Left lung (tissue), 10 donors: ENCODE measurements around the gene C4orf36. TPM values are rescaled to one million over a fixed set of nuclear protein-coding genes. Genes with fewer than 3 reads are reported as not detected.
"Not testable (repeated sequence)": the region's sequence is repeated elsewhere in the genome, so short reads cannot be mapped to it uniquely, and the experiment has no call there.

Experiments
- ATAC-seq: fragments of 200-7000 bp; cut with Tn5 transposase; one replicate; pipeline ENCODE4 v1.9.1; 2020; ENCODE audit warnings: moderate library complexity
- DNase-seq, 4 donors: peaks; one replicate each; pipeline ENCODE4 v3.0.0-alpha.2; 2013 to 2020
- H3K27ac ChIP-seq, 2 donors: fragments of 200-600 bp; sonication (generic) in 1 of 2; one replicate each; pipeline versions ENCODE4 v1.5.0 to v1.8.0; 2020 to 2021
- H3K27me3 ChIP-seq, 2 donors: fragments of 200-600 bp; sonication (generic) in 1 of 2; one replicate each; pipeline versions ENCODE4 v1.5.0 to v1.8.0; 2020 to 2021
- H3K36me3 ChIP-seq, 2 donors: fragments of 200-600 bp; sonication (generic) in 1 of 2; one replicate each; pipeline versions ENCODE4 v1.5.0 to v1.8.0; 2020 to 2021
- H3K4me1 ChIP-seq, 2 donors: fragments of 200-600 bp; one replicate each; pipeline ENCODE4 v1.8.0; 2021
- H3K4me3 ChIP-seq, 2 donors: fragments of 200-600 bp; sonication (generic) in 1 of 2; one replicate each; pipeline versions ENCODE4 v1.5.0 to v1.8.0; 2020 to 2021; ENCODE audit warnings: mild to moderate bottlenecking in 1 of 2
- H3K9me3 ChIP-seq, 2 donors: fragments of 200-600 bp; sonication (generic) in 1 of 2; one replicate each; pipeline versions ENCODE4 v1.5.0 to v1.8.0; 2020 to 2021
- intact Hi-C, 2 donors: fragments of 100-400 bp; cut with DNase I; formaldehyde crosslinking; loops; one replicate each; pipeline versions ENCODE4 v1.11.2 to v1.14.2; 2022
- polyA plus RNA-seq, 6 donors: library from polyadenylated mRNA; unstranded; fragments of 120-200 nt; gene quantifications; one replicate each; pipeline ENCODE4 v1.2.1, GENCODE V29; 2013; ENCODE audit not compliant: insufficient read length in 6 of 6
- total RNA-seq, 2 donors: library from RNA; stranded (reverse); fragmentation: NEBNext Ultra II Directional; extraction: Animal tissue kit (Norgen Biotek cat#: 25700); gene quantifications; one replicate each; pipeline ENCODE4 v1.2.1, GENCODE V29; 2021
- TF ChIP-seq, protein P1 (sequence below), 2 donors: fragments of 200-600 bp; sonication (generic) in 1 of 2; IDR thresholded peaks; one replicate each; pipeline versions ENCODE4 v1.5.0 to v1.8.0; 2021; ENCODE audit warnings: antibody characterized with exemption in 2 of 2
- donor health status: DM: no; HTN: yes; CAD: no.
- donor health status: DM: no; HTN: no; CAD: no.

C4orf36 gene
- total and polyA plus RNA-seq, 8 donors, result 1.7 to 11.4 (median 10.1) TPM

DNA sequence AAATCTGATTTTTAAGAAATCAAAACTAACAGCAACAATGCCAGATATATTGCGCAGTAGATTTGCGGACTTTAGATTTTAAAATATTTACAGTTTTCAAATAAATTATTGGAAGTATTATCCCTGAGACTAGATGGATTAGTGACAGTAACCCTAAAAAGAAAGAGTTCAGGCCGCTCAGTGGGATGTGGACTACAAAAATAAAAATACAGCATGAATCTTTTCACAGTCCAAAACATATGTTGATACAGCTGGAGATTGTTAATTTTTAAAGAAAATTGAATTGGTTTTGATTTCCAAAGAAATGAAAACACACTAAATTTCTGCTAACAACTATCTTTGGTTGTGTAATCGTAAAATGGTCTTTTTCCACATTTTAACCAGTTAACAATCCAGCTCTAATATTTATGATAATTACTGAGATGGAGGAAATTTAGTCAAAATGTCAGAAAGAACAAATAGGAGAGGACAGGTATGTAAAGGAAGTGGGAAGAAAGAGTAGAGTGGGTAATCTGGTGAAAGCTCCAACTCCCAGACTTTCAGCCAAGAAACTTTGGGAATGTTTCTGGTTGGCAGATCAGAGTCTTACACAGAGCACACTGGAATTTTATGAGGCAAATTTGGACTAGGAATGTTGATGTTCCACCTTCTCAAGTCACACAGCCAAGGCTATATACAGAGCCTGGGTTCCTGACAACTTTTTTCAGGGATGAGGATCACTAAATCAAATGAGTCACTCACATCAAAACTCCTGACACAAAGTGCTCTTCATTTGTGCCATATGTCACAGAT, 15.1 kb downstream of the C4orf36 start:
- H3K4me3 ChIP-seq, result no peak overlapping the region
- H3K36me3 ChIP-seq, result no peaks in the 10 kb centered on the region
- no peaks in the 10 kb centered on the region for H3K4me1 ChIP-seq
- intact Hi-C loops, result no loop called here
- peaks cover 2 to 25% of the 10 kb centered on the region in 2 donors for H3K9me3 ChIP-seq
- DNase-seq (no peak), ATAC-seq (no peak)
- H3K27ac ChIP-seq, result no peak overlapping the region
- no peaks in the 10 kb centered on the region for H3K27me3 ChIP-seq
- TF ChIP-seq, protein P1, sequence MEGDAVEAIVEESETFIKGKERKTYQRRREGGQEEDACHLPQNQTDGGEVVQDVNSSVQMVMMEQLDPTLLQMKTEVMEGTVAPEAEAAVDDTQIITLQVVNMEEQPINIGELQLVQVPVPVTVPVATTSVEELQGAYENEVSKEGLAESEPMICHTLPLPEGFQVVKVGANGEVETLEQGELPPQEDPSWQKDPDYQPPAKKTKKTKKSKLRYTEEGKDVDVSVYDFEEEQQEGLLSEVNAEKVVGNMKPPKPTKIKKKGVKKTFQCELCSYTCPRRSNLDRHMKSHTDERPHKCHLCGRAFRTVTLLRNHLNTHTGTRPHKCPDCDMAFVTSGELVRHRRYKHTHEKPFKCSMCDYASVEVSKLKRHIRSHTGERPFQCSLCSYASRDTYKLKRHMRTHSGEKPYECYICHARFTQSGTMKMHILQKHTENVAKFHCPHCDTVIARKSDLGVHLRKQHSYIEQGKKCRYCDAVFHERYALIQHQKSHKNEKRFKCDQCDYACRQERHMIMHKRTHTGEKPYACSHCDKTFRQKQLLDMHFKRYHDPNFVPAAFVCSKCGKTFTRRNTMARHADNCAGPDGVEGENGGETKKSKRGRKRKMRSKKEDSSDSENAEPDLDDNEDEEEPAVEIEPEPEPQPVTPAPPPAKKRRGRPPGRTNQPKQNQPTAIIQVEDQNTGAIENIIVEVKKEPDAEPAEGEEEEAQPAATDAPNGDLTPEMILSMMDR (IDR thresholded peaks at IDR 0.05), result no peak

DNA sequence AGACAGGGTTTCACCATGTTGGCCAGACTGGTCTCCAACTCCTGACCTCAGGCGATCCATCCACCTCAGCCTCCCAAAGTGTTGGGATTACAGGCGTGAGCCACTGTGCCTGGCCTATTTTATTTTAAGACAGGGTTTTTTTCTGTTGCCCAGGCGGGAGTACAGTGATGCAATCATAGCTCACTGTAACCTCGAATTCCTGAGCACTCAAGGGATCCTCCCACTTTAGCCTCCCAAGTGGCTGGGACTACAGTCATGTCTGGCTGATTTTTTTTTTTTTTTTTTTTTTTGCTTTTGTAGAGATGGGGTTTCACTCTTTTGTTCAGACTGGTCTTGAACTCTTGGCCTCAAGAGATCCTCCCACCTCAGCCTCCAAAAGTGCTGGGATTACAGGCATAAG, 16.8 kb downstream of the C4orf36 start:
- DNase-seq, H3K36me3 ChIP-seq, ATAC-seq: not testable (repeated sequence)

DNA sequence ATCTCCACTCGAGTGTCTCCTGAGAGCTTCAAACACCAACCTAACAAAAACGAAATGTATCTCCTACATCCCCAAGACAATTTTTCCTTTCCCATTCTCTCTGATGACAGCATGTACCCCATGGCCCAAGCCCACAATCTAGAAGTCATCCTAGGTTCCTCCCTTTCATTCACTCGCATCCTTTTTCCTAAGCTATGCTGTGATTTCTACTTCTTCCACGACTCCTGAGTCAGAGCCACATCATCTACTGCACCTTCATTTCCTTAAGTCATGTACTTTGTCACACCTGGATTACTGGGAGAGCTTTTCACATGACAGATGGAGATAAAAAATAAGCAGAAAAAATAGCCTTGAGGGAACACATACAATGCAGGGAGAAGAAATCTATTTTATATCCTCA, 20.1 kb downstream of the C4orf36 start:
- no peaks in the 10 kb centered on the region for H3K4me1 ChIP-seq
- H3K36me3 ChIP-seq, result no peaks in the 10 kb centered on the region
- no peak for DNase-seq
- H3K27ac ChIP-seq, result no peak overlapping the region
- H3K9me3 ChIP-seq, result peaks cover 0 to 2% of the 10 kb centered on the region in 2 donors
- no peaks in the 10 kb centered on the region for H3K27me3 ChIP-seq
- TF ChIP-seq, protein P1 (IDR thresholded peaks at IDR 0.05), result no peak
- intact Hi-C loops, result no loop called here
- ATAC-seq, result no peak
- no peak overlapping the region for H3K4me3 ChIP-seq

More for the DNA sequence above, 16.8 kb downstream of the C4orf36 start:
- H3K4me1 ChIP-seq, H3K4me3 ChIP-seq, H3K27ac ChIP-seq, H3K27me3 ChIP-seq, intact Hi-C loops: not testable (repeated sequence)
- peaks cover 2 to 21% of the 10 kb centered on the region in 2 donors for H3K9me3 ChIP-seq

DNA sequence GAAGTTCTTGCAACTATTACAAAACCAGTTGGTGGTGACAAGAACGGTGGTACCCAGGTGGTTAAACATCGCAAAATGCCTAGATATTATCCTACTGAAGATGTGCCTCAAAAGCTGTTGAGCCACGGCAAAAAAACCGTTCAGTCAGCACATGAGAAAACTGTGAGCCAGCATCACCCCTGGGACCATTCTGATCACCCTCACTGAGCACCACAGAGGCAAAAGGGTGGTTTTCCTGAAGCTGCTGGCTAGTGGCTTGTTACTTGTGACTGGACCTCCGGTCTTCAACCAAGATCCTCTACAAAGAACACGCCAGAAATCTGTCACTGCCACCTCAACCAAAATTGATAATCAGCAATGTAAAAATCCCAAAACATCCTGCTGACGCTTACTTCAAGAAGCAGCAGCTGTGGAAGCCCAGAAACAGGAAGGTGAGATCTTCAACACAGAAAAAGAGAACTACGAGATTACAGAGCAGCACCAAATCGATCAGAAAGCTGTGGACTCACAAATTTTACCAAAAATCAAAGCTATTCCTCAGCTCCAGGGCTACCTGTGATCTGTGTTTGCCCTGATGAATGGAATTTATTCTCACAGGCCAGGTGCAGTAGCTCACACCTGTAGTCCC, 21.7 kb downstream of the C4orf36 start:
- DNase-seq, result no peak
- no peak overlapping the region for H3K27ac ChIP-seq
- H3K4me3 ChIP-seq, result no peak overlapping the region
- TF ChIP-seq, protein P1 (IDR thresholded peaks at IDR 0.05), result no peak
- intact Hi-C loops, result no loop called here
- no peaks in the 10 kb centered on the region for H3K36me3 ChIP-seq
- peaks cover 0 to 2% of the 10 kb centered on the region in 2 donors for H3K9me3 ChIP-seq
- no peaks in the 10 kb centered on the region for H3K27me3 ChIP-seq
- no peak for ATAC-seq
- H3K4me1 ChIP-seq, result no peaks in the 10 kb centered on the region

DNA sequence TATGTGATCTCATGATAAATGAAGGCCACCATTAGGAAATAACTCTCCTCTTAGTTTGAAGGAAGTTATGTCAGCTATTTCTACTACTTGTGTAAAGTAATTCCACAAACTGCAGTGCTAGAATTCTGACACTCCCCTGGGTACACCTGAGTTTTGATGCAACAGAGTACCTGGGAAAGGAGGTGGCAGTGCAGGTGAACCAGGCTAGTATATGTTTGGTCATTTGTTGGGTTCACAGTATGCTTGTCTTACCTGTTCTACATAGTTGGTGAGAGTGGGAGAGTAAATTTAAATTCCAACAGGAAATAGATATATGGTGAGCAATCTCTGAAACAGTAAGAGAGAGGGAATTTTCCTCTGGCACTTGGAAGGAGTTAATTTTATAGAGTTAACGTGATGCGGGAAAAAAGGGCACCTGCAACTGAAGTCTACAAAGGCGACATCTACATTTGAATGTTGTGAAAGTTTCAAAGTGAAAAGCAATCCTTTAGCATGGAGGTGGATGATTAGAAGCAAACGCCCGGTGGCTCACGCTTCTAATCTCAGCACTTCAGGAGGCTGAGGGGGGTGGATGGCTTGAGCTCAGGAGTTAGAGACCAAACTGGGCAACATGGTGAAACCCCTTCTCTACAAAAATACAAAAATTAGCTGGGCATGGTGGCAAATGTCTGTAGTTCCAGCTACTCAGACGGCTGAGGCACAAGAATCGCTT, 34.7 kb downstream of the C4orf36 start:
- no peaks in the 10 kb centered on the region for H3K9me3 ChIP-seq
- H3K4me1 ChIP-seq, result no peaks in the 10 kb centered on the region
- DNase-seq (no peak), ATAC-seq (no peak)
- no peaks in the 10 kb centered on the region for H3K27me3 ChIP-seq
- no peak overlapping the region for H3K4me3 ChIP-seq
- H3K27ac ChIP-seq, result no peak overlapping the region
- intact Hi-C loops, result no loop called here
- TF ChIP-seq, protein P1 (IDR thresholded peaks at IDR 0.05), result no peak
- H3K36me3 ChIP-seq, result no peaks in the 10 kb centered on the region
